ENCODE data around the gene ERC2.

The ERC2 gene

DNA sequence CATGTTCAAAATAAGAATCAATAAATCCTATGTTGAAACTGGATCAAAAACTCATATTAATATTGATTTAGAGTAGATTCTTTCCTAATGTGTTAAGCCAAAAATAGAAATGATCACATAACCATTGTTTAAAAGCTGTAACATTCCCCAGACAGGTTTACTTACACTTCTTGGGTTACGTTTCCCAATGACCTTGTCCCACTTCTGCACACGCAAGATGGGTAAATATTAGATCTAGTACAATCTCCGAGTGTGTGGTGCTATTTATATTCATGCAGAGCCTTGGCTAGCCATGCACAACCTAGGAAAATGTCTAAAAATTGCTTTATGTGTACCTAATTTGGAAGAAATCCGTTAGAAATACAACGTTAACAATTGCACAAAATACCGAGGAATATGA lies 39.6 kb downstream of the ERC2 start:
- no peak overlapping the region for H3K27ac ChIP-seq
- TF ChIP-seq, protein P1, sequence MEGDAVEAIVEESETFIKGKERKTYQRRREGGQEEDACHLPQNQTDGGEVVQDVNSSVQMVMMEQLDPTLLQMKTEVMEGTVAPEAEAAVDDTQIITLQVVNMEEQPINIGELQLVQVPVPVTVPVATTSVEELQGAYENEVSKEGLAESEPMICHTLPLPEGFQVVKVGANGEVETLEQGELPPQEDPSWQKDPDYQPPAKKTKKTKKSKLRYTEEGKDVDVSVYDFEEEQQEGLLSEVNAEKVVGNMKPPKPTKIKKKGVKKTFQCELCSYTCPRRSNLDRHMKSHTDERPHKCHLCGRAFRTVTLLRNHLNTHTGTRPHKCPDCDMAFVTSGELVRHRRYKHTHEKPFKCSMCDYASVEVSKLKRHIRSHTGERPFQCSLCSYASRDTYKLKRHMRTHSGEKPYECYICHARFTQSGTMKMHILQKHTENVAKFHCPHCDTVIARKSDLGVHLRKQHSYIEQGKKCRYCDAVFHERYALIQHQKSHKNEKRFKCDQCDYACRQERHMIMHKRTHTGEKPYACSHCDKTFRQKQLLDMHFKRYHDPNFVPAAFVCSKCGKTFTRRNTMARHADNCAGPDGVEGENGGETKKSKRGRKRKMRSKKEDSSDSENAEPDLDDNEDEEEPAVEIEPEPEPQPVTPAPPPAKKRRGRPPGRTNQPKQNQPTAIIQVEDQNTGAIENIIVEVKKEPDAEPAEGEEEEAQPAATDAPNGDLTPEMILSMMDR (IDR thresholded peaks at IDR 0.05) = no peak

DNA sequence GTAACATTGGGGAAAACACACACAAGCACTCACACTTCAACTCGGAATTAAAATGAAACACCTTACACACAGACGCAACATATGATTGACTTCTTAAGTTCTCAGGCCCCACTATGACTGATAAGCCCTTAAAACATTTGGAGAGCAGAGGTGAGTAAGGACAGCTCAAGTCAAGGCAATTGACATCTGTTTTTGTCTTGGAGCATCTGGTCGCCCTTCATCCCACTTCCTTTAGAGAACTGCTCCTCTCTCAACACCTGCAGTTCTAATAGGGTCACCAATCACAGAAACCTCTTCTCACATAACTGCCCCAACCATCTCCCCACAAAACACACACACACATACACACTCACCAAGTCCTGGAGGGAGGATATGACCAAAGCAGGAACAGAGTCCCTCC lies 43.4 kb downstream of the ERC2 start:
- no peak overlapping the region for H3K27ac ChIP-seq
- TF ChIP-seq, protein P1 (IDR thresholded peaks at IDR 0.05) = no peak
- no peak for TF ChIP-seq ZFX (IDR thresholded peaks at IDR 0.05; ENCODE audit: borderline replicate concordance)

DNA sequence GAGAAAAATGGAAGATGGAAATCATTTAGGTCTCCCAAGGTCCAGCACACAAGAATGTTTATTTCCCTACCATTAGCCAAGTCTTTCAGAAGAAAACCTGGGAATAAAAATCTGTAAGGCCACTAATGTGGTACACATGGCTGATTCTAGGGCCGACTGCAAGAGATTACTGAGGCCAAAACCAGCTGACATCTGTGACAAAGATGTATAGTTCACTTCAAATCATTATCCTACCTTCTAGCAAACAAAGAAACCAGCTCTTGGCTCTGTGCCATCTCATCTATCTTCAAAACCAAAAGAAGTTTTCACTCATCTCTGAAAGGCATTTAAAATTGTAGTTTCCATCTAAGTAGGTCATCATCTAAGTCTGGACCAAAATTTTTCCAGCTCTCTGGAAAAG lies 43.9 kb downstream of the ERC2 start:
- no peak overlapping the region for H3K27ac ChIP-seq

DNA sequence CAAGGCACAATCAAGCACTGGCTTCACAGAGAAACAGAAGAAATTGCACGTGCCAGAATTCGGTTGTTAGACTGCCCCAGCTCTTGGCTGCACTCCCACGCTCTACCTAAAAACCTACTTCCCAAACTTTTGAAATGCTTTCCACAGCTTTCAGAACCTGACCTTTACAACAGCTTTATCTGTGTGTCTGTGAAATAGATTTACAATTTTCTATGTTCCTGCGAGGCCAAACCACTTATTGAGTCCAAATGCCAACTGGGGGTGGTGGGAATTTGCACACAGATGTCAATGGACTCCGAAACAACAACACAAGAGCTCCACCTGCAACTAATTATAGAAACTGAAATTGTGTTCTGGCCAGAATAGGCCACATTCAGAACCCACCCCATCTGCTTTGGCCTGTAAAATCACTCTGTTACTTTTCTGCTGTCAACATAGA lies 44.6 kb downstream of the ERC2 start:
- TF ChIP-seq, protein P1 (IDR thresholded peaks at IDR 0.05) = no peak
- no peak for TF ChIP-seq ZFX (IDR thresholded peaks at IDR 0.05; ENCODE audit: borderline replicate concordance)
- no peak overlapping the region for H3K27ac ChIP-seq

More for the DNA sequence above, 43.9 kb downstream of the ERC2 start:
- TF ChIP-seq, protein P1 (IDR thresholded peaks at IDR 0.05) = no peak
- no peak for TF ChIP-seq ZFX (IDR thresholded peaks at IDR 0.05; ENCODE audit: borderline replicate concordance)

DNA sequence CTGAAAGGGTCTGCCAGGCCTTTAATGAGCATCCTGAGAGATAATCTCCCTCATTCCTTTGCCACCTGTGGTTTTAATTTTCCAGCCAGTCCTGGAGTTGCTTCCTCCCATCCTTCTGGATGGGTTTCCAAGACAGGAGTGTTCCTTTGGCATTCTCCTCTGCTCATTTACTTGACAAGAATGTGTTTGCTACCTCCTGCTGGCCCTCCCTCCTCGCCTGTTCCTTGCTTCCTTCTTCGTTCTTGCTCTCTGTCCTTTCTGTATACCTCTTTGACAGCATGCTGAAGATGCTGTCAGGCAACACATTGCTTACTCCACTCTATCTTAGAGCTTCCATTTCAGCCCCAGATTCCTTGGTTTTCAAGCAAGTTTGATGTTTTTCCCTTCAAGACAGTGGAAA lies 46.0 kb downstream of the ERC2 start:
- no peak overlapping the region for H3K27ac ChIP-seq
- TF ChIP-seq ZFX (IDR thresholded peaks at IDR 0.05; ENCODE audit: borderline replicate concordance) = no peak
- TF ChIP-seq, protein P1 (IDR thresholded peaks at IDR 0.05) = no peak

DNA sequence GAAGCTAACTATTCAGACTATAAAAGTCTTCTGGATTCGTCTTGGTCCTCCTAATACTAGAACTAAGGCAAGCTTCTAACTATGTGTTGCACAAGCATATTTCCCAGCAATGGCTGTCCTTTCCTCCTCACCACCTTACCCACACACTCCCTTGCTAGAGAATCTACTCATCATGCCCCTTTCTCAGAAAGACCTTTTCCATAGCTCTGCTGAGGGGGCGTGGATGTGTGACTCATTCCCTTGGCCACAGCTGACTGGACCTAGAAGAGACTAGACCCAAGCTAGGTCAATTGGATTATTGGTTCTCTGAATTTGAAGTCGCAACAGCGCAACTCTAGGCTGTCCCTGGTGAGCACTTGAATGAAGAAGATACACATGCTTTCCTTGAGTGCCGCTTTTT lies 47.1 kb downstream of the ERC2 start:
- TF ChIP-seq ZFX (IDR thresholded peaks at IDR 0.05; ENCODE audit: borderline replicate concordance) = no peak
- TF ChIP-seq, protein P1 (IDR thresholded peaks at IDR 0.05) = no peak
- H3K27ac ChIP-seq = no peak overlapping the region

DNA sequence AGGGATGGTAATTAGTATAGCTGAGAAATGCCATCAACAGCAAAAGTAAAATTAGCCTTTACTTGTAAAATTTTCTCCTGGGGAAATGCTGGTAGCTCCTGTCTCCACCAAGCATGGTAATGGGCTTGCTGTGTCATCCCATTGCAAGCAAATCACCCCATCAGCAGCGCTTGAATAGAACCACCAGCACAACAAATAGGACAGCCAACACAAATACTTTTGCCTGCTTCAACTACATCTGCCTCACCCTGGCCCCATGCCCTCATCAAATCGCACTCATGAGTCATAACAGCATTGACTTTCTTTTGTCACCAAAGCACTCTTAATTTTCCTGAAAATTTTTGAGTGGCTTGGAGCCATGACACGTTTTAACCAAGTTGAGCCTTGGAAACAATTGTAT lies 52.6 kb downstream of the ERC2 start:
- TF ChIP-seq ZFX (IDR thresholded peaks at IDR 0.05; ENCODE audit: borderline replicate concordance) = no peak
- TF ChIP-seq, protein P1 (IDR thresholded peaks at IDR 0.05) = no peak
- no peak overlapping the region for H3K27ac ChIP-seq

Measured in 22Rv1 (cell line).